ENCODE data around the gene PLCXD3.

GRCh38 chr5:41414598-41414997, 95.8 kb downstream of the PLCXD3 start:
- TF ChIP-seq POLR2A (IDR thresholded peaks at IDR 0.05) (no peak), CTCF (IDR thresholded peaks at IDR 0.05) (no peak)
